Measurements from ENCODE around the gene TRIM54. TPM values are rescaled to one million over a fixed set of nuclear protein-coding genes. Genes with fewer than 3 reads are reported as not detected.

The TRIM54 gene
- total and polyA plus RNA-seq, 8 donors = 0.13 to 0.87 (median 0.43) TPM; not detected in 4

GRCh38 chr2:27258051-27258450 is 24.2 kb upstream of the TRIM54 start:
- peaks cover 31 to 97% (median 54%) of the 10 kb centered on the region in 3 donors for H3K27me3 ChIP-seq
- peaks cover 13 to 17% (median 16%) of the 10 kb centered on the region in 4 donors for H3K4me1 ChIP-seq
- 79 to 85% (median 84%) methylated on average over 8 of the region's 8 CpGs for WGBS, 5 donors
- TF ChIP-seq POLR2A (IDR thresholded peaks at IDR 0.05) (no peak), CTCF (IDR thresholded peaks at IDR 0.05) (no peak), POLR2AphosphoS5 (IDR thresholded peaks at IDR 0.05) (no peak), EP300 (IDR thresholded peaks at IDR 0.05) (no peak)
- DNase-seq = no peak
- no peaks in the 10 kb centered on the region for H3K9me3 ChIP-seq
- intact Hi-C loops (cut with DNase I; ENCODE audit: low total_unique reads) = no loop called here
- no peak overlapping the region for H3K4me3 ChIP-seq
- no peaks in the 10 kb centered on the region for H3K36me3 ChIP-seq
- H3K27ac ChIP-seq = no peak overlapping the region

- DNase-seq = no peak
- no peak overlapping the region for H3K27ac ChIP-seq
- peak overlapping the region in 2 of 4 donors; percentile 61 to 64 for H3K4me3 ChIP-seq
- H3K4me1 ChIP-seq = peaks cover 35 to 40% (median 39%) of the 10 kb centered on the region in 4 donors
- no peaks in the 10 kb centered on the region for H3K9me3 ChIP-seq
- intact Hi-C loops (cut with DNase I; ENCODE audit: low total_unique reads) = no loop called here
- 39 to 52% (median 45%) methylated on average over 11 of the region's 11 CpGs for WGBS, 5 donors
- no peaks in the 10 kb centered on the region for H3K36me3 ChIP-seq
- TF ChIP-seq POLR2AphosphoS5 (IDR thresholded peaks at IDR 0.05) = no peak
- TF ChIP-seq CTCF (IDR thresholded peaks at IDR 0.05) = no peak
- no peak for TF ChIP-seq EP300 (IDR thresholded peaks at IDR 0.05)
- no peak for TF ChIP-seq POLR2A (IDR thresholded peaks at IDR 0.05)
- H3K27me3 ChIP-seq = peaks cover 34 to 100% (median 83%) of the 10 kb centered on the region in 3 donors
These were observed 20.8 kb upstream of the TRIM54 start for GRCh38 chr2:27261241-27261925.

- H3K36me3 ChIP-seq = no peaks in the 10 kb centered on the region
These were observed 20.3 kb upstream of the TRIM54 start for GRCh38 chr2:27261926-27262298.

More at GRCh38 chr2:27261926-27262298, 20.3 kb upstream of the TRIM54 start:
- Histone ChIP-seq H3K27me3 (peaks cover 34 to 100% (median 80%) of the 10 kb centered on the region in 3 donors), H3K9me3 (no peaks in the 10 kb centered on the region), H3K27ac (no peak overlapping the region), H3K4me1 (peaks cover 35 to 40% (median 39%) of the 10 kb centered on the region in 4 donors), H3K4me3 (peak overlapping the region; percentile 42 to 64 (median 52))
- no peak for DNase-seq
- TF ChIP-seq POLR2AphosphoS5 (IDR thresholded peaks at IDR 0.05) (no peak), POLR2A (IDR thresholded peaks at IDR 0.05) (no peak), EP300 (IDR thresholded peaks at IDR 0.05) (no peak), CTCF (IDR thresholded peaks at IDR 0.05) (no peak)
- WGBS, 5 donors = 2 to 6% (median 4%) methylated on average over 15 to 40 of the region's 40 CpGs
- intact Hi-C loops (cut with DNase I; ENCODE audit: low total_unique reads) = no loop called here

All from stomach (tissue), 9 donors.